Psoas muscle (tissue), 8 donors: ENCODE measurements around the gene DIDO1. TPM values are rescaled to one million over a fixed set of nuclear protein-coding genes. Genes with fewer than 3 reads are reported as not detected.

Source experiments
- ATAC-seq, 4 donors: fragments of 200-7000 bp; cut with Tn5 transposase; one replicate each; pipeline ENCODE4 v1.9.1; 2020; ENCODE audit warnings: moderate library complexity in 3 of 4, mild to moderate bottlenecking in 2 of 4
- DNase-seq, 2 donors: peaks; one replicate each; pipeline ENCODE4 v3.0.0-alpha.2; 2020
- H3K27ac ChIP-seq: fragments of 200-600 bp; one replicate; pipeline ENCODE4 v1.8.0; 2022
- H3K27me3 ChIP-seq, 3 donors: fragments of 200-600 bp in 1 of 3; one replicate each; pipeline versions ENCODE4 v1.6.1 to v1.8.0; 2013 to 2022; ENCODE audit warnings: low read length in 2 of 3, mild to moderate bottlenecking in 2 of 3, moderate library complexity in 1 of 3; ENCODE audit not compliant: insufficient read depth in 3 of 3
- H3K36me3 ChIP-seq, 2 donors: fragments of 200-600 bp in 1 of 2; one replicate each; pipeline versions ENCODE4 v1.6.1 to v1.8.0; 2013 to 2022; ENCODE audit warnings: low read depth in 1 of 2, mild to moderate bottlenecking in 1 of 2, moderate library complexity in 1 of 2; ENCODE audit not compliant: insufficient read depth in 1 of 2
- H3K4me1 ChIP-seq: fragments of 200-600 bp; one replicate; pipeline ENCODE4 v1.8.0; 2022
- H3K4me3 ChIP-seq: fragments of 200-600 bp; one replicate; pipeline ENCODE4 v1.8.0; 2022; ENCODE audit warnings: mild to moderate bottlenecking
- H3K9me3 ChIP-seq: fragments of 200-600 bp; one replicate; pipeline ENCODE4 v1.8.0; 2022
- WGBS, 3 donors: extraction: QIAGEN DNeasy Blood & Tissue Kit; methylation state at CpG; one replicate each; pipeline versions ENCODE4 v1.1.6 to v1.1.7; 2013; 5-methylcytosine and 5-hydroxymethylcytosine counted together
- intact Hi-C, 2 donors: fragments of 100-400 bp; cut with DNase I; formaldehyde crosslinking; loops; one replicate each; pipeline versions ENCODE4 v1.11.0 to v1.14.2; 2022
- polyA plus RNA-seq, 3 donors: library from polyadenylated mRNA; stranded (reverse); fragments of 200-250 nt; gene quantifications; one replicate each; pipeline ENCODE4 v1.2.3, GENCODE V29; 2013
- total RNA-seq, 4 donors: library from RNA; stranded (reverse); fragmentation: NEBNext Ultra II Directional in 2 of 4; extraction: Animal tissue kit (Norgen Biotek cat#: 25700) in 2 of 4; gene quantifications; one replicate each; pipeline versions ENCODE4 v1.2.1 to v1.2.4, GENCODE V29; 2021 to 2023
- TF ChIP-seq, protein P1 (sequence below): fragments of 200-600 bp; IDR thresholded peaks from one replicate; pipeline ENCODE4 v1.8.0; 2022; ENCODE audit warnings: antibody characterized with exemption
- donor health status: healthy with polysubstance abuse.
- donor health status: DM: no; HTN: no; CAD: no; lungs with moderate emphysema.
- donor health status: Bipolar disorder and iron deficiency.
- donor health status: healthy.
- donor health status: DM: yes; HTN: yes; CAD: no.
- donor health status: DM: no; HTN: no; CAD: no.
- donor health status: DM: no; HTN: no; CAD: no.
- donor health status: DM: yes; HTN: yes; CAD: no.

The DIDO1 gene
- total and polyA plus RNA-seq, 7 donors, result 10.0 to 32.4 (median 23.9) TPM

DNA sequence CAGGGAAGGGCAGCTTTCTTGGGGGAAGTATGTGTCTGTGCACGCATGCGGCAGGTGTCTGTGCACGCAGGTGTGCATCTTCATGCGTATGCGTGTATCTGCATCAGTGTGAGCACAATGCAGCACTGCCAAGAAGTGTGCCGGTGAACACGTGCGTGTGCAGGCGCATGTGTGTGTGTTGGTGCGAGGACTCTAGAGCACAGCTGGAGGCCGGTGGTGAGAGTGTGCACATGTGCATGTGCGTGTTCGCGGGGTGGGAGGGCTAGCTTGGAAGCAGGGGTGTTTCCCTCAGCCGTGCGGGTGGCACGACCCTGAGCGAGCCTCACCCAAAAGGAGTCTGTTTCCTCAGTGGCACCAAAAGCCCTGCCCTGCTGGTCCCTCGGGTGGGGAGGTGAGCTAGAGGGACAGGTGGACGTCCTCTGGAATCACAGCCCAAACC lies 33.7 kb upstream of the DIDO1 start:
- no peaks in the 10 kb centered on the region for H3K9me3 ChIP-seq
- no peak overlapping the region for H3K27ac ChIP-seq

DNA sequence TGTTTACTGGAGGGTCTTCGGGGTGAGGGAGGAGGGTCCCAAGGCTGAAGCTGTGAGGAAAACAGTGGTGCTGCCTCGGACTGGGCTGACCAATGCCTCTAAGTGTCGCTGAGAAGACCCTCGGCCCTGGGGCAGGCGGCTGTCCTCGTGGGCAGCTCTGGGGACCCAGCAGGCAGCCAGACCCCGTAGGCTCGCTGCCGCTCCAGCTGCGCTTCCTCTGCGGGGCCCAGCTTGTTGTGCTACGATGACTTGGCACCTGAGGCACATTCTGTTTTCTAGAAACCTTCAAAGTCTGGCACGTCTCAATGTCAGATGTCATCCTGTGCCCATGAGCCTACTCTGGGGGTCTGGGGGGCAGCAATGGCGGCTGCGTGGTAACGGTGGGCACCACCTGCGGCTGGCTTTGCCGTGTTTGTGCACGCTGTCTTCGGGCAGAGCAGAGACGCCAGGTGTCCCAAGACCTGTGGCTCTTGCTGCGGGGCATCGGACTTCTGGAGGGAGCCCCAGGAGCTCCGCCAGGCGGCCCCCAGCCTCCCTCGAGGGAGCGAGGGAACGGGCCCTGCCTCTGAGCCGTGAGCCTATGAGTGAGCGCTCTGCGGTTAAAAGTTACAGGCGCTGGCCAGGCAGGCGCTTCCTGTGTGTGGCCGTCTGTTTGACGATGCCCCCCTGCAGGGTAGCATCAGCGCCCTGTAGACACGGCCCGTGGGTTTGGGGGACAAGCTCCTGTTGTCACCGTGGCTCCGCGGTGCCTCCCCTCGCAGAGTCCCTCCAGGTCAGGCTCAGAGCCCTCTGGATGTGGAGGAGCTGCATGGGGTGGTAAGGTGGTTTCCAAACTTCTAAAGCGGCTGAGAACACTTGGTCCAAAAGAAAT lies 33.0 kb upstream of the DIDO1 start:
- Histone ChIP-seq H3K4me1 (no peaks in the 10 kb centered on the region), H3K27me3 (no peaks in the 10 kb centered on the region), H3K9me3 (no peaks in the 10 kb centered on the region), H3K4me3 (no peak overlapping the region), H3K36me3 (no peaks in the 10 kb centered on the region), H3K27ac (no peak overlapping the region)
- intact Hi-C loops, result no loop called here
- ATAC-seq, result no peak
- 73 to 78% (median 78%) methylated on average over 39 to 43 of the region's 43 CpGs for WGBS, 3 donors
- TF ChIP-seq, protein P1, sequence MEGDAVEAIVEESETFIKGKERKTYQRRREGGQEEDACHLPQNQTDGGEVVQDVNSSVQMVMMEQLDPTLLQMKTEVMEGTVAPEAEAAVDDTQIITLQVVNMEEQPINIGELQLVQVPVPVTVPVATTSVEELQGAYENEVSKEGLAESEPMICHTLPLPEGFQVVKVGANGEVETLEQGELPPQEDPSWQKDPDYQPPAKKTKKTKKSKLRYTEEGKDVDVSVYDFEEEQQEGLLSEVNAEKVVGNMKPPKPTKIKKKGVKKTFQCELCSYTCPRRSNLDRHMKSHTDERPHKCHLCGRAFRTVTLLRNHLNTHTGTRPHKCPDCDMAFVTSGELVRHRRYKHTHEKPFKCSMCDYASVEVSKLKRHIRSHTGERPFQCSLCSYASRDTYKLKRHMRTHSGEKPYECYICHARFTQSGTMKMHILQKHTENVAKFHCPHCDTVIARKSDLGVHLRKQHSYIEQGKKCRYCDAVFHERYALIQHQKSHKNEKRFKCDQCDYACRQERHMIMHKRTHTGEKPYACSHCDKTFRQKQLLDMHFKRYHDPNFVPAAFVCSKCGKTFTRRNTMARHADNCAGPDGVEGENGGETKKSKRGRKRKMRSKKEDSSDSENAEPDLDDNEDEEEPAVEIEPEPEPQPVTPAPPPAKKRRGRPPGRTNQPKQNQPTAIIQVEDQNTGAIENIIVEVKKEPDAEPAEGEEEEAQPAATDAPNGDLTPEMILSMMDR, result no peak
- DNase-seq, result peak in 1 of 2 donors; percentile 38

More for the DNA sequence above, 33.7 kb upstream of the DIDO1 start:
- WGBS, 3 donors, result 87 to 89% (median 88%) methylated on average over 20 of the region's 20 CpGs
- no peaks in the 10 kb centered on the region for H3K27me3 ChIP-seq
- DNase-seq, result no peak
- no peak overlapping the region for H3K4me3 ChIP-seq
- ATAC-seq, result no peak
- intact Hi-C loops, result no loop called here
- H3K4me1 ChIP-seq, result no peaks in the 10 kb centered on the region
- H3K36me3 ChIP-seq, result no peaks in the 10 kb centered on the region
- TF ChIP-seq, protein P1, result no peak

GRCh38 chr20:62958388-62959100 lies 32.2 kb upstream of the DIDO1 start:
- Histone ChIP-seq H3K27ac (no peak overlapping the region), H3K9me3 (no peaks in the 10 kb centered on the region), H3K4me3 (no peak overlapping the region), H3K36me3 (no peaks in the 10 kb centered on the region), H3K4me1 (no peaks in the 10 kb centered on the region), H3K27me3 (no peaks in the 10 kb centered on the region)
- TF ChIP-seq, protein P1, result no peak
- DNase-seq (peak in 1 of 2 donors; percentile 38), ATAC-seq (no peak)
- WGBS, 3 donors, result 74 to 81% (median 80%) methylated on average over 10 of the region's 10 CpGs
- intact Hi-C loops, result no loop called here

DNA sequence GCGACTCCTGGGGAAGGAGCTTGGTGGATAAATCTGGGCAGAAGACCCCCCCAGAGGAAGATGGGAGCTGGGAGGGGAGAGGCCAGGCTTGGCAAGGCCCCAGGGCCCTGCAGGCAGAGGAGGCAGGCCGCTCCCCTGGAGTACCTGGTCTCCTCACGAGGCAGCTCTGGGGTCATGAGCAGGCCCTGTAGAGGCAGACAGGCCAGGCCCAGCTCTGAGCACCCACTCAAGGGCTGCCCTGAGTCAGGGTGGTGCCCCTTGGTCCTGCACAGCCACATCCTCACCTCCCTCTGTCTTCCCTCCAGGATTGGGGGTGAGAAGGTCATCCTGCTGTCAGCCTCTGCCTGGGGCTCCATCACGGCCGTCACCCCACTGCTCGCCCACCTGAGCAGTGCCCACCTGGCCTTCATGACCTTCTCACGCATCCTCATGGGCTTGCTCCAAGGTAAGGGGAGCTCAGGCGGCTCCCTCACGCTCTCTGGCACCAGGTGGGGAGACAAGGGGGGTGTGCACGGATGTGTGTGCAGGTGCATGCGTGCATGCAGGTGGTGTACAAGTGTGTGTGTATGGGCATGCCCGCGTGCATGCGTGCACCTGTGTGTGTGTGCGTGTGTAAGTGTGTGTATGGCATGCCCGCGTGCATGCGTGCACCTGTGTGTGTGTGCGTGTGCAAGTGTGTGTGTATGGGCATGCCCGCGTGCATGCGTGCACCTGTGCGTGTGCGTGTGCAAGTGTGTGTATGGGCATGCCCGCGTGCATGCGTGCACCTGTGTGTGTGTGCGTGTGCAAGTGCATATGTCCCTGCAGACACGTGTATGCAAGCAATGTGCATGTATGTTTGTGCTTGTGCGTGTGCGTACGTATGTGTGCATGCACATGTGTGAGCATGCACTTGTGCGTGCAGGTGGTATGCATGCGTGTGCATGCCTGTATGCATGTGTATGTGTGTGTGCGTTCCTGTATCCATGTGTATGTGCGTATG lies 31.1 kb upstream of the DIDO1 start:
- no peak overlapping the region for H3K4me3 ChIP-seq
- intact Hi-C loops, result no loop called here
- no peaks in the 10 kb centered on the region for H3K9me3 ChIP-seq
- ATAC-seq (no peak), DNase-seq (peak in 1 of 2 donors; percentile 41)
- TF ChIP-seq, protein P1, result no peak
- H3K27me3 ChIP-seq, result no peaks in the 10 kb centered on the region
- H3K36me3 ChIP-seq, result no peaks in the 10 kb centered on the region
- peaks cover 5% of the 10 kb centered on the region for H3K4me1 ChIP-seq
- WGBS, 3 donors, result 94 to 96% (median 96%) methylated on average over 34 to 36 of the region's 36 CpGs
- no peak overlapping the region for H3K27ac ChIP-seq
